HCT116 (cell line): ENCODE measurements around the gene ACTL9.

Experiments used
- CTCF ChIP-seq, 3 experiments: fragments of 200-600 bp in 1 of 3; sonication (generic) in 1 of 3; IDR thresholded peaks in 2 of 3; conservative IDR thresholded peaks in 1 of 3; 2 replicates each; pipeline ENCODE4 v1.5.1; 2012 to 2017; ENCODE audit warnings: low read depth in 2 of 3, low read length in 2 of 3, antibody characterized with exemption in 1 of 3, borderline replicate concordance in 1 of 3, control low read depth in 1 of 3, mild to moderate bottlenecking in 1 of 3, mixed read lengths in 1 of 3, mixed run types in 1 of 3, moderate library complexity in 1 of 3; ENCODE audit not compliant: insufficient read depth in 1 of 3
- EGR1 ChIP-seq: IDR thresholded peaks from 2 replicates; pipeline ENCODE4 v1.6.1; 2012; ENCODE audit warnings: low read depth
- POLR2AphosphoS5 ChIP-seq: IDR thresholded peaks from 2 replicates; pipeline ENCODE4 v1.6.1; 2011; ENCODE audit warnings: mild to moderate bottlenecking, low read depth, low read length, moderate library complexity
- RAD21 ChIP-seq: IDR thresholded peaks from 2 replicates; pipeline ENCODE4 v1.6.1; 2012; ENCODE audit warnings: low read depth, mild to moderate bottlenecking

- TF ChIP-seq CTCF (IDR thresholded peaks at IDR 0.05 in 2 of 3, conservative IDR thresholded peaks at IDR 0.05 in 1 of 3; ENCODE audit: borderline replicate concordance in 1 of 3, insufficient read depth in 1 of 3, low read depth in 2 of 3, low read length in 2 of 3), result no peak
- no peak for TF ChIP-seq POLR2AphosphoS5
- TF ChIP-seq EGR1, result no peak
- no peak for TF ChIP-seq RAD21
Measured at GRCh38 chr19:8665468-8666213, 33.0 kb downstream of the ACTL9 start.
